GM10266 (cell line): ENCODE results near the gene SRCIN1.
"Not testable (repeated sequence)": the region's sequence is repeated elsewhere in the genome, so short reads cannot be mapped to it uniquely, and the experiment has no call there.

Experiments used
- DNase-seq: peaks from one replicate; pipeline ENCODE4 v3.0.0; 2012; ENCODE audit errors: extremely low spot score
- CTCF ChIP-seq: IDR thresholded peaks from 2 replicates; pipeline ENCODE4 v1.5.1; 2012; ENCODE audit warnings: mild to moderate bottlenecking, low read depth; ENCODE audit not compliant: control insufficient read depth, insufficient read depth; ENCODE audit errors: missing control alignments

SRCIN1 gene

DNA sequence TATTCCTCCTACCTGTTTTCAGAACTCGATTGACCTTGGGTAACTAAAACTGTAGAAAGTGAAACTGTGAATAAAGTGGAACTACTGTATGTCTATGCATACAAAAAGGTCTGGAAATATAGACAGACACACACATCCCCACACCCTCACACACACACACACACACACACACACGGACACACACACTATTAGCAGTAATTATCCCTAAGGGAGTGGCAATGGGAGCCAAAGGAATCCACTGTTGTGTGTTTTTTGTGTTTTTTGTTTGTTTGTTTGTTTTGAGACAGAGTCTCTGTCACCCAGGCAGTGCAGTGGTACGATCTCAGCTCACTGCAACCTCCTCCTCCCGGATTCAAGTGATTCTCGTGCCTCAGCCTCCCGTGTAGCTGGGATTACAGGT is 26.6 kb upstream of the SRCIN1 start:
- no peak for TF ChIP-seq CTCF
- no peak for DNase-seq

DNA sequence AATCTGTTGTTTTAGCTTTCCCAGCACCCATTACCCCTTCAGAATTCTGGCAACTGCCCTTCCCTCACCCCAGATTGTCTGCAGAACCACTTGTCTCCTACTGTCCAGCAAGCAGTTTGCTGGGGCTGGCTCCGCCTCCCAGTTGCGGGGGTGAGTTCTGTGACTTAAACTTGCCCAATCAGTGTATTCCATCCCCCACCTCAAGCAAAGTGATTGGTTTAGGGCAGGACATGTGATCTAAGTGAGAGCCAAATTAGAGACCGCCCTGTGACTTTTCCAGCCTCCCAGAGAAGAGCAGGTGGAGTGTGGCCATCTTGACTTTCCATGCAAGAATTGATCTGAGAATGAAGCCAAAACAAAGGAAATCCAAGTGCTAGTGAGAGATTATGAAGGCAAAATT is 22.7 kb upstream of the SRCIN1 start:
- no peak for DNase-seq
- no peak for TF ChIP-seq CTCF

DNA sequence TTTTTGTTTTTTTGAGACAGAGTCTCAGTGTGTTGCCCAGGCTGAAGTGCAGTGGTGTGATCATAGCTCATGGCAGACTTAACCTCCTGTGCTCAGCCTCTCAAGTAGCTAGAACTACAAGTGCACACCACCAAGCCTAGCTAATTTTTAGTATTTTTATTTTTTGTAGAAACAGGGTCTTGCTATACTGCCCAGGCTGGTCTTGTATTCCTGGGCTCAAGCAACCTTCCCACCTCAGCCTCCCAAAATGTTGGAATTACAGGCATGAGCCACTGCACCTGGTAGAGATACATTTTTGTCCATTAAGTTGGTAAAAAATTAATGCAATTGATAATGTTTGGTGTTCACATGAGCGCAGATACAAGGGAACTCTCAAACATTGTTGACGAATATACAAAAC is 22.2 kb upstream of the SRCIN1 start:
- no peak for TF ChIP-seq CTCF
- no peak for DNase-seq

- not testable (repeated sequence) for DNase-seq
Measured at GRCh38 chr17:38626606-38627226, 21.0 kb upstream of the SRCIN1 start.

DNA sequence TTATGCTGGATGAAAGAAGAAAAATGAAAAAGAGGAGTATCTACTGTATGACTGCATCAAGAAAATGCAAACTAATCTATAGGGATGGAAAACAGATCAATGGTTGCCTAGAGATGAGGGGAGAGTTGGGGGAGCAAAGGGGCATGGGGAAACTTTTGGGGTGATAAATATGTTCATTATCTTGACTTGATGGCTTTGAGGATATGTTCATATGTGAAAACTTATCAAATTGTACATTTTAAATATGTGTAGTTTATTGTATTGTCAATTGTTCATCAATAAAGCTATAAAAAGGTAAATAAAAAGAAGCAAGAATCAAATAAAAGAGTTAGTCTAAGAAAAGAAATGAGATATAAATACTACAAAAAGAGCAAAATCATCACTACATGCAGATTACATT is 19.7 kb upstream of the SRCIN1 start:
- TF ChIP-seq CTCF, result no peak
- no peak for DNase-seq

DNA sequence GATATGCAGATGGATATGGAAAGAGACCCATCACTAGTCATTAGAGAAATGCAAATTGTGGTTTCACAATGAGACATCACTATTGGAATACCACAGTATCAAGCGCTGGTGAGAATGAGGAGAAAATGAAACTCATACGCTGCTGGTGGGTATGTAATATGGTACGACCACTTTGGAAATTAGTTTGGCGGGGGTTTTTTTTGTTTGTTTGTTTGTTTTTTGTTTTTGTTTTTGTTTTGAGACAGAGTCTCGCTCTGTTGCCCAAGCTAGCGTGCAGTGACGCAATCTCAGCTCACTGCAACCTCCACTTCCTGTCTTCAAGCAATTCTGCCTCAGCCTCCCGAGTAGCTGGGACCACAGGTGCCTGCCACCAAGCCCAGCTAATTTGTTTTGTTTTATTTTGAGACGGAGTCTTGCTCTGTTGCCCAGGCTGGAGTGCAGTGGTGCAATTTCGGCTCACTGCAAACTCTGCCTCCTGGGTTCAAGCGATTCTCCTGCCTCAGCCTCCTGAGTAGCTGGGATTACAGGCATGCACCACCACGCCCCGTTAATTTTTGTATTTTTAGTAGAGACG is 19.1 kb upstream of the SRCIN1 start:
- peak; percentile 49 for DNase-seq

- TF ChIP-seq CTCF, result no peak
- no peak for DNase-seq
Measured at GRCh38 chr17:38621538-38621937, 15.8 kb upstream of the SRCIN1 start.

GRCh38 chr17:38620551-38621277 is 15.0 kb upstream of the SRCIN1 start:
- DNase-seq, result no peak
- no peak for TF ChIP-seq CTCF
